ENCODE data around the gene CRYL1. TPM values are rescaled to one million over a fixed set of nuclear protein-coding genes. Genes with fewer than 3 reads are reported as not detected.

The CRYL1 gene
- total RNA-seq, 4 donors from 2014 or later: 75.0 to 188 (median 145) TPM

- no peak overlapping the region for H3K4me3 ChIP-seq
- peaks cover 0 to under 1% (median 0%) of the 10 kb centered on the region in 4 donors for H3K4me1 ChIP-seq
- 94 to 95% methylated on average over 7 to 10 of the region's 10 CpGs for WGBS, 2 donors (ENCODE audit: low coverage in 1 of 2)
- DNase-seq: no peak
- no peak overlapping the region for H3K27ac ChIP-seq
- in situ Hi-C loops (cut with MboI; ENCODE audit: low pct_ligation_motif_present in 1 of 4, low pct_unique_long_range_greater_than_20kb in 1 of 4, low sequenced_read_pairs in 3 of 4): no loop called here
- TF ChIP-seq EP300 (IDR thresholded peaks at IDR 0.05; ENCODE audit: low read depth) (no peak), POLR2AphosphoS5 (IDR thresholded peaks at IDR 0.05) (no peak), CTCF (IDR thresholded peaks at IDR 0.05) (no peak), POLR2A (IDR thresholded peaks at IDR 0.05) (no peak)
- H3K27me3 ChIP-seq: no peaks in the 10 kb centered on the region
- no peaks in the 10 kb centered on the region for H3K36me3 ChIP-seq
- intact Hi-C loops (cut with DNase I; ENCODE audit: low total_unique reads): no loop called here
- no peaks in the 10 kb centered on the region for H3K9me3 ChIP-seq
Observed at GRCh38 chr13:20393273-20394168, 132.1 kb downstream of the CRYL1 start.

GRCh38 chr13:20392530-20392929 lies 133.1 kb downstream of the CRYL1 start:
- no peaks in the 10 kb centered on the region for H3K4me1 ChIP-seq
- TF ChIP-seq POLR2AphosphoS5 (IDR thresholded peaks at IDR 0.05): no peak
- no peak for TF ChIP-seq POLR2A (IDR thresholded peaks at IDR 0.05)
- no peak for TF ChIP-seq CTCF (IDR thresholded peaks at IDR 0.05)
- TF ChIP-seq EP300 (IDR thresholded peaks at IDR 0.05; ENCODE audit: low read depth): no peak
- no peak overlapping the region for H3K4me3 ChIP-seq
- no peaks in the 10 kb centered on the region for H3K27me3 ChIP-seq
- no peaks in the 10 kb centered on the region for H3K9me3 ChIP-seq
- in situ Hi-C loops (cut with MboI; ENCODE audit: low pct_ligation_motif_present in 1 of 4, low pct_unique_long_range_greater_than_20kb in 1 of 4, low sequenced_read_pairs in 3 of 4) (no loop called here), intact Hi-C loops (cut with DNase I; ENCODE audit: low total_unique reads) (no loop called here)
- 93 to 97% methylated on average over 3 to 4 of the region's 4 CpGs for WGBS, 2 donors (ENCODE audit: low coverage in 1 of 2)
- no peak overlapping the region for H3K27ac ChIP-seq
- no peak for DNase-seq
- H3K36me3 ChIP-seq: no peaks in the 10 kb centered on the region

GRCh38 chr13:20391597-20392452 lies 133.8 kb downstream of the CRYL1 start:
- 96% methylated on average over 58 of the region's 69 CpGs; no CpG with 5 or more reads in 1 of the 2 donors for WGBS, 2 donors (ENCODE audit: low coverage in 1 of 2)
- in situ Hi-C loops (cut with MboI; ENCODE audit: low pct_ligation_motif_present in 1 of 4, low pct_unique_long_range_greater_than_20kb in 1 of 4, low sequenced_read_pairs in 3 of 4) (no loop called here), intact Hi-C loops (cut with DNase I; ENCODE audit: low total_unique reads) (no loop called here)
- no peaks in the 10 kb centered on the region for H3K27me3 ChIP-seq
- H3K36me3 ChIP-seq: no peaks in the 10 kb centered on the region
- no peak for DNase-seq
- no peaks in the 10 kb centered on the region for H3K9me3 ChIP-seq
- no peak overlapping the region for H3K4me3 ChIP-seq
- no peak overlapping the region for H3K27ac ChIP-seq
- no peaks in the 10 kb centered on the region for H3K4me1 ChIP-seq
- no peak for TF ChIP-seq POLR2A (IDR thresholded peaks at IDR 0.05)
- TF ChIP-seq CTCF (IDR thresholded peaks at IDR 0.05): no peak
- TF ChIP-seq EP300 (IDR thresholded peaks at IDR 0.05; ENCODE audit: low read depth): no peak
- no peak for TF ChIP-seq POLR2AphosphoS5 (IDR thresholded peaks at IDR 0.05)

GRCh38 chr13:20390526-20391175 lies 135.0 kb downstream of the CRYL1 start:
- Histone ChIP-seq H3K4me1 (no peaks in the 10 kb centered on the region), H3K27ac (no peak overlapping the region), H3K27me3 (no peaks in the 10 kb centered on the region), H3K9me3 (no peaks in the 10 kb centered on the region), H3K36me3 (no peaks in the 10 kb centered on the region), H3K4me3 (no peak overlapping the region)
- intact Hi-C loops (cut with DNase I; ENCODE audit: low total_unique reads) (no loop called here), in situ Hi-C loops (cut with MboI; ENCODE audit: low pct_ligation_motif_present in 1 of 4, low pct_unique_long_range_greater_than_20kb in 1 of 4, low sequenced_read_pairs in 3 of 4) (no loop called here)
- TF ChIP-seq EP300 (IDR thresholded peaks at IDR 0.05; ENCODE audit: low read depth) (no peak), POLR2AphosphoS5 (IDR thresholded peaks at IDR 0.05) (no peak), CTCF (IDR thresholded peaks at IDR 0.05) (no peak), POLR2A (IDR thresholded peaks at IDR 0.05) (no peak)
- no peak for DNase-seq
- 91% methylated on average over 21 of the region's 26 CpGs; no CpG with 5 or more reads in 1 of the 2 donors for WGBS, 2 donors (ENCODE audit: low coverage in 1 of 2)

All from transverse colon (tissue), 4 donors.